Lower lobe of right lung (tissue), 2 donors: ENCODE results near the gene SAMD10. TPM values are rescaled to one million over a fixed set of nuclear protein-coding genes. Genes with fewer than 3 reads are reported as not detected.

ENCODE experiments used
- ATAC-seq, 2 donors: fragments of 200-7000 bp; cut with Tn5 transposase; one replicate each; pipeline ENCODE4 v1.9.1; 2020 to 2022; ENCODE audit warnings: mild to moderate bottlenecking in 2 of 2, moderate library complexity in 2 of 2
- DNase-seq: peaks from one replicate; pipeline ENCODE4 v3.0.0-alpha.2; 2020
- H3K27ac ChIP-seq: fragments of 200-600 bp; one replicate; pipeline ENCODE4 v1.8.0; 2022
- H3K27me3 ChIP-seq: fragments of 200-600 bp; one replicate; pipeline ENCODE4 v1.8.0; 2022; ENCODE audit warnings: low read depth
- H3K36me3 ChIP-seq: fragments of 200-600 bp; one replicate; pipeline ENCODE4 v1.8.0; 2022; ENCODE audit warnings: mild to moderate bottlenecking
- H3K4me1 ChIP-seq: fragments of 200-600 bp; one replicate; pipeline ENCODE4 v1.8.0; 2022
- H3K4me3 ChIP-seq: fragments of 200-600 bp; one replicate; pipeline ENCODE4 v1.8.0; 2022; ENCODE audit warnings: mild to moderate bottlenecking
- H3K9me3 ChIP-seq: fragments of 200-600 bp; one replicate; pipeline ENCODE4 v1.8.0; 2022
- intact Hi-C: fragments of 100-400 bp; cut with DNase I; formaldehyde crosslinking; loops from one replicate; pipeline ENCODE4 v1.11.0; 2022
- total RNA-seq: library from RNA; stranded (reverse); fragmentation: NEBNext Ultra II Directional; extraction: Animal tissue kit (Norgen Biotek cat#: 25700); gene quantifications from one replicate; pipeline ENCODE4 v1.2.1, GENCODE V29; 2021
- TF ChIP-seq, protein P1 (sequence below): fragments of 200-600 bp; IDR thresholded peaks from one replicate; pipeline ENCODE4 v1.8.0; 2022; ENCODE audit warnings: antibody characterized with exemption, mild to moderate bottlenecking
- donor health status: DM: no; HTN: yes; CAD: no; lungs with severe emphysema.

The SAMD10 gene
- total RNA-seq, 1 donor from 2014 or later, result 3.6 TPM

DNA sequence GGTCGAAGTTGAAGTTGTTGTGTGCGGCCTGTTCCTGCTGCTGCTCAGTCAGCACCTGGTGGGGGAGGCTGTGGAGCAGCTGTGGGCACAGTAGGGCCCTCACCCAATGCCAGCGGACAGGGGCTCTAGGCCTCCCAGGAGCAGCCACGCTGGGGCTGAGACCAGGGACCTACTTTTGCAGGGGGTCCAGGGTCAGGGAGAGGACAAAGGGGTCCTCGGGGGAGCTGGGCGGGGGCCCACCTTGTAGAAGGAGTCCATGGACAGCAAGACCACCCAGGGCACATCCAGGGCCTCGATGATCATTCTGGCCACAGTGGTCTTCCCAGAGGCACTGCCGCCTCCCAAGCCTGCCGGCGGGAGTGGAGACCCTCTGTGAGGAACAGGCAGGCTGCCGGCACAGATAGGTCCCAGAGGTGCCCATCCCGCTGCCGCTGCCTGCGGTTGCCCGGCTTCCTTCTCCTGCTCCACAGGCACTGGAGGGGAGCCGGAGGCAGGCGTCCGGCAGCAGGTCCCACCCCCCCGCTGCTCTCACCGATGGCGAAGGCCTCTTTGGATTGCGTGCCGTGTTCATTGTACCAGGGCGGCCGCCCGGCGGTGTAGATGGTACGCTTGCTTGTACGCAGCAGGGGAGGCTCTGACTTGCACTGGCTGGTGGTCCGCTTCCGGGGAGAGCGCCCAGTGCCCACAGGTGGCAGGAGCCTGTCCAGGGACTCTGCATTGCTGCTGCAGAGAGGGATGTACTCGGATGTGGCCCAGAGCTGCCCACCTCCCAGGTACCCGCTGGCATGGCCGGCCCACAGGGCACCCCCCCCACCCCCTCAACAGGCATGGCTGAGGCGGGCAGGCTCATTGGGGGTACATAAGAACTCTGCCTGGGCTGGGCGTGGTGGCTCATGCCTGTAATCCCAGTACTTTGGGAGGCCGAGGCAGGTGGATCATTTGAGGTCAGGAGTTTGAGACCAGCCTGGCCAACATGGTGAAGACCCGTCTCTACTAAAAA is 33.2 kb downstream of the SAMD10 start:
- intact Hi-C loops, result no loop called here
- no peak for DNase-seq
- no peak for ATAC-seq

DNA sequence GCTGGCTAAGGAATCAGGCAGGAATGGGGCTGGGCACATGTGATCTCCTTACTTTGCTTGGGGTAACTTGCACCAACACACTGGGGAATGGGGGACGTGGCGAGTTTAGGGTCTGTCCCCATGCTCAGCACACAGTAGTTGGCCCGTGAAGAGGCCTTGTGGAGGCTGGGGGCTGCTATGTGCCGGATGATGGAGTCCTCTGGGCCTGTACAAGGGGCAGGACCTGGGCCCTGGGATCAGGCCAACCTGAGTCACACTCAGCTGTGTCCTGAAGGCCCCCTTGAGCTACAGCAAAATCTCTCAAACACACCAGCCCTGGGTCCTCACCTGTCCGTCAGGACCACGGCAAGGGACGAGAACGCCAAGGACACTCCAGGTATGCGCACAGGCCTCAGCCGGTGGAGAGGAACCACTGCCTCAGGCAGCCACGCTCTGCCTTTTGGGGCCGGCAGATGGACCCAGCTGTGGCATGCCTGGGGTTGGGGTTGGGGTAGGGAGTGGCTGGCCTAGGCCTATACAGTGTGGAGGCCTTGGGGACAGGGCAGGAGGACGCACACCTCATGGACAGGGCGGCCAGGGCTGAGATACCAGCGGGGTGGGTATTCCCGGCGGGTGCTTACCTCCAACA is 34.3 kb downstream of the SAMD10 start:
- intact Hi-C loops, result no loop called here
- Histone ChIP-seq H3K4me3 (no peak overlapping the region), H3K27ac (no peak overlapping the region), H3K27me3 (no peaks in the 10 kb centered on the region), H3K9me3 (no peaks in the 10 kb centered on the region), H3K36me3 (peaks cover 55% of the 10 kb centered on the region), H3K4me1 (peaks cover 57% of the 10 kb centered on the region)
- no peak for ATAC-seq
- TF ChIP-seq, protein P1, sequence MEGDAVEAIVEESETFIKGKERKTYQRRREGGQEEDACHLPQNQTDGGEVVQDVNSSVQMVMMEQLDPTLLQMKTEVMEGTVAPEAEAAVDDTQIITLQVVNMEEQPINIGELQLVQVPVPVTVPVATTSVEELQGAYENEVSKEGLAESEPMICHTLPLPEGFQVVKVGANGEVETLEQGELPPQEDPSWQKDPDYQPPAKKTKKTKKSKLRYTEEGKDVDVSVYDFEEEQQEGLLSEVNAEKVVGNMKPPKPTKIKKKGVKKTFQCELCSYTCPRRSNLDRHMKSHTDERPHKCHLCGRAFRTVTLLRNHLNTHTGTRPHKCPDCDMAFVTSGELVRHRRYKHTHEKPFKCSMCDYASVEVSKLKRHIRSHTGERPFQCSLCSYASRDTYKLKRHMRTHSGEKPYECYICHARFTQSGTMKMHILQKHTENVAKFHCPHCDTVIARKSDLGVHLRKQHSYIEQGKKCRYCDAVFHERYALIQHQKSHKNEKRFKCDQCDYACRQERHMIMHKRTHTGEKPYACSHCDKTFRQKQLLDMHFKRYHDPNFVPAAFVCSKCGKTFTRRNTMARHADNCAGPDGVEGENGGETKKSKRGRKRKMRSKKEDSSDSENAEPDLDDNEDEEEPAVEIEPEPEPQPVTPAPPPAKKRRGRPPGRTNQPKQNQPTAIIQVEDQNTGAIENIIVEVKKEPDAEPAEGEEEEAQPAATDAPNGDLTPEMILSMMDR, result no peak
- no peak for DNase-seq

More for the DNA sequence above, 33.2 kb downstream of the SAMD10 start:
- no peaks in the 10 kb centered on the region for H3K27me3 ChIP-seq
- H3K36me3 ChIP-seq, result peaks cover 44% of the 10 kb centered on the region
- TF ChIP-seq, protein P1, result no peak
- no peak overlapping the region for H3K4me3 ChIP-seq
- H3K27ac ChIP-seq, result no peak overlapping the region
- peaks cover 65% of the 10 kb centered on the region for H3K4me1 ChIP-seq
- H3K9me3 ChIP-seq, result no peaks in the 10 kb centered on the region

DNA sequence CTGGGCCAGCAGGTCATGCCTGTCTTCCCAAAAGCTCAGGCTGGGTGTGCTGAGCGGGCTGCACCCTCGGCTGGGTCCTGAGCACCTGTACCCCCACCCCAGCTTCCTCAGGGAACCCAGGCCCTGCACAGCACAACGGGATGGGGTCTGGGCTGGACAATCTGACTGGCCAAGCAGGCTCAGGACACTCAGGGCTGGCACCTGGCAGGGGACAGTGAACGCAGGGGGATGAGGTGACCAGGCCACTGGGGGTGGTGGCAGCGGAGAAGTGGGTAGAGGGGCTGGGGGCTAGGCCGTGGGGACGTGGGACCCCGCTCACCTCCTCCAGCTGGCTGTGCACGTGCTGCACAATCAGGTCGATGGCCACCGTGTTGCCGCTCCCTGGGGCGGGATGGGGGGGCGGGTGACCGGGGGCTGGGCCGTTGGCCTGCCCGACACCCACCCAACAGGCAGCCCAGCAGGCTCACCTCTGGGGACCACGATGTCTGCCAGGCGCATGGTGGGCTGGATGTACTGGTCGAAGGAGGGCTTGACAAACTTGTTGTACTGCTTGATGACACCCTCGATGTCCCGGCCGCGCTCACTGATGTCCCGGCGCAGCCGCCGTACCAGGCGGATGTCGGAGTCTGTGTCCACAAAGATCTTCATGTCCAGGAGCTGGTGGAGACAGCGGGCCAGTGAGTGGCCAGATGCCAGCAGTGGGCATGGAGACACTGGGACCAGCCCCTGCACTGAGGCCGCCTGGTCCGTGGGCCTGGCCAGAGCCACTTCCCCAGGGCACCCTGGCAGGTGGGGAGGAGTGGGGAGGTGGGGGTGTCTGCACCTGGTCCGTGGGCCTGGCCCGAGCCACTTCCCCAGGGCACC is 35.1 kb downstream of the SAMD10 start:
- peaks cover 63% of the 10 kb centered on the region for H3K36me3 ChIP-seq
- H3K27me3 ChIP-seq, result no peaks in the 10 kb centered on the region
- H3K9me3 ChIP-seq, result no peaks in the 10 kb centered on the region
- DNase-seq, result no peak
- TF ChIP-seq, protein P1, result no peak
- peak overlapping the region; percentile 79 for H3K27ac ChIP-seq
- no peak overlapping the region for H3K4me3 ChIP-seq
- no peak for ATAC-seq
- H3K4me1 ChIP-seq, result peaks cover 49% of the 10 kb centered on the region
- intact Hi-C loops, result no loop called here

DNA sequence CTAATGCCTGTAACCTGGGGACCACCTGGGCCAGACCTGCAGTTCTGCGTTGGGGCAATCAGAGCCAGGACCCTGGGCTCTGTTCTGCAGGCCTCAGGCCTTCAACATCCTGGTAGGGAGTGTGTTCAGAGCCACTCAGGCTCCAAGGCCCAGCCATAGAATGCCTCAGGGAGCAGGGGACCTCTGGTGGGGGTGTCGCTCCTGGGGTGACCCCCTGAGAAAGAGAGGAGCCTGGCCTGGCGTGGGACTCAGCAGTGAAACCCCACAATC is 35.7 kb downstream of the SAMD10 start:
- H3K4me1 ChIP-seq, result peaks cover 43% of the 10 kb centered on the region
- H3K36me3 ChIP-seq, result peaks cover 69% of the 10 kb centered on the region
- TF ChIP-seq, protein P1, result no peak

More for the DNA sequence above, 35.7 kb downstream of the SAMD10 start:
- no peaks in the 10 kb centered on the region for H3K27me3 ChIP-seq
- peak overlapping the region; percentile 79 for H3K27ac ChIP-seq
- intact Hi-C loops, result no loop called here
- no peak overlapping the region for H3K4me3 ChIP-seq
- H3K9me3 ChIP-seq, result no peaks in the 10 kb centered on the region
- no peak for ATAC-seq
- DNase-seq, result no peak
